IMR-90 (cell line): ENCODE measurements around the gene COLGALT1. TPM values are rescaled to one million over a fixed set of nuclear protein-coding genes. Genes with fewer than 3 reads are reported as not detected.

Experiments used
- ATAC-seq: fragments of 200-7000 bp; cut with Tn5 transposase; 2 replicates; pipeline ENCODE4 v1.9.1; 2020; ENCODE audit warnings: low read depth, mild to moderate bottlenecking, moderate library complexity
- BruUV-seq: library from RNA; stranded (reverse); fragments of 400-500 nt; replicated peaks from 2 replicates; lab custom pipeline; 2021; lab: Mats Ljungman, UMichigan
- CTCF ChIA-PET: fragments of 300-600 bp; formaldehyde crosslinking; extraction: SDS; loops from one replicate; lab custom pipeline; 2021; ENCODE audit warnings: antibody characterized with exemption; lab: Yijun Ruan, JAX
- POLR2A ChIA-PET: fragments of 300-600 bp; sonication (Branson Sonifier 250); formaldehyde crosslinking; loops from one replicate; lab custom pipeline; 2022; ENCODE audit warnings: antibody characterized with exemption; ENCODE audit not compliant: unreplicated experiment; lab: Charles Lee
- DNase-seq: peaks from one replicate; pipeline ENCODE4 v3.0.0; 2013
- H2AFZ ChIP-seq: replicated peaks from 2 replicates; pipeline ENCODE3; 2013; ENCODE audit warnings: low read length, mild to moderate bottlenecking; ENCODE audit not compliant: poor library complexity
- H2AK5ac ChIP-seq: 2 replicates; pipeline ENCODE4 v1.6.1; 2013; ENCODE audit warnings: low read depth, low read length, inconsistent platforms
- H2AK9ac ChIP-seq: replicated peaks from 2 replicates; pipeline ENCODE3; 2013; ENCODE audit warnings: mild to moderate bottlenecking, low read depth, low read length, moderate library complexity; ENCODE audit not compliant: poor library complexity
- H2BK120ac ChIP-seq: 2 replicates; pipeline ENCODE4 v1.6.1; 2013; ENCODE audit warnings: low read depth, low read length, inconsistent platforms
- H2BK15ac ChIP-seq: 3 replicates; pipeline ENCODE4 v1.6.1; 2013; ENCODE audit warnings: low read depth, low read length, inconsistent platforms
- H2BK20ac ChIP-seq: 2 replicates; pipeline ENCODE4 v1.6.1; 2013; ENCODE audit warnings: low read depth, mild to moderate bottlenecking, inconsistent platforms, low read length, moderate library complexity
- H2BK5ac ChIP-seq: 2 replicates; pipeline ENCODE4 v1.6.1; 2013; ENCODE audit warnings: mild to moderate bottlenecking, low read depth, low read length, inconsistent platforms; ENCODE audit not compliant: poor library complexity, severe bottlenecking
- H3K14ac ChIP-seq: replicated peaks from 2 replicates; pipeline ENCODE4 v1.6.1; 2013; ENCODE audit warnings: low read depth, low read length, inconsistent platforms
- H3K18ac ChIP-seq: 2 replicates; pipeline ENCODE4 v1.6.1; 2013; ENCODE audit warnings: low read depth, low read length, control low read depth
- H3K23ac ChIP-seq: 2 replicates; pipeline ENCODE4 v1.6.1; 2013; ENCODE audit warnings: low read depth, low read length, inconsistent platforms
- H3K27ac ChIP-seq: 2 replicates; pipeline ENCODE4 v1.5.1; 2013; ENCODE audit warnings: mild to moderate bottlenecking, control low read depth, low read length; ENCODE audit not compliant: insufficient read depth
- H3K27me3 ChIP-seq: 2 replicates; pipeline ENCODE4 v1.6.1; 2013; ENCODE audit warnings: low read length; ENCODE audit not compliant: control insufficient read depth, insufficient read depth
- H3K36me3 ChIP-seq: 2 replicates; pipeline ENCODE4 v1.6.1; 2013; ENCODE audit warnings: low read length, mixed read lengths; ENCODE audit not compliant: control insufficient read depth, insufficient read depth
- H3K4ac ChIP-seq: 2 replicates; pipeline ENCODE4 v1.6.1; 2013; ENCODE audit warnings: low read depth, low read length, inconsistent platforms
- H3K4me1 ChIP-seq: 2 replicates; pipeline ENCODE4 v1.6.1; 2013; ENCODE audit warnings: low read length, mixed read lengths; ENCODE audit not compliant: control insufficient read depth, insufficient read depth
- H3K4me2 ChIP-seq: 2 replicates; pipeline ENCODE4 v1.6.1; 2013; ENCODE audit warnings: low read depth, mild to moderate bottlenecking, control low read depth, low read length, moderate library complexity
- H3K4me3 ChIP-seq: 2 replicates; pipeline ENCODE4 v1.5.1; 2013; ENCODE audit warnings: low read depth, mild to moderate bottlenecking, control low read depth, low read length, moderate library complexity; ENCODE audit not compliant: insufficient read depth
- H3K56ac ChIP-seq: 2 replicates; pipeline ENCODE4 v1.6.1; 2013; ENCODE audit warnings: low read length, inconsistent platforms; ENCODE audit not compliant: insufficient read depth; ENCODE audit errors: extremely low read depth
- H3K79me1 ChIP-seq, 2 experiments: 2 replicates each; pipeline ENCODE4 v1.6.1; 2013; ENCODE audit warnings: low read length in 2 of 2, inconsistent platforms in 1 of 2, low read depth in 1 of 2
- H3K9ac ChIP-seq: 2 replicates; pipeline ENCODE4 v1.6.1; 2013; ENCODE audit warnings: low read depth, low read length, control low read depth
- H3K9me1 ChIP-seq: 2 replicates; pipeline ENCODE4 v1.6.1; 2013; ENCODE audit warnings: low read length, inconsistent platforms; ENCODE audit not compliant: insufficient read depth
- H3K9me3 ChIP-seq: 2 replicates; pipeline ENCODE4 v1.6.1; 2013; ENCODE audit warnings: low read length; ENCODE audit not compliant: control insufficient read depth, insufficient read depth
- H4K20me1 ChIP-seq: 2 replicates; pipeline ENCODE4 v1.6.1; 2013; ENCODE audit warnings: low read length, inconsistent platforms; ENCODE audit not compliant: insufficient read depth
- H4K5ac ChIP-seq: 2 replicates; pipeline ENCODE4 v1.6.1; 2013; ENCODE audit warnings: mild to moderate bottlenecking, low read depth, low read length, control low read depth
- H4K8ac ChIP-seq, 2 experiments: 2 replicates each; pipeline ENCODE4 v1.6.1; 2013; ENCODE audit warnings: low read depth in 2 of 2, low read length in 2 of 2, control low read depth in 1 of 2, inconsistent platforms in 1 of 2
- H4K91ac ChIP-seq: 2 replicates; pipeline ENCODE4 v1.6.1; 2013; ENCODE audit warnings: low read depth, low read length, inconsistent platforms; ENCODE audit not compliant: insufficient read depth
- CTCF ChIP-seq: conservative IDR thresholded peaks from 2 replicates; pipeline ENCODE4 v1.5.1; 2012; ENCODE audit warnings: mild to moderate bottlenecking, low read depth, low read length, improper control_type of control experiment
- ELK1 ChIP-seq: fragments of 150-350 bp; IDR thresholded peaks from 2 replicates; pipeline ENCODE4 v1.6.1; 2016; ENCODE audit warnings: low read depth, mild to moderate bottlenecking, low read length, moderate library complexity, borderline replicate concordance
- FOS ChIP-seq: fragments of 150-350 bp; IDR thresholded peaks from 2 replicates; pipeline ENCODE4 v1.6.1; 2016; ENCODE audit warnings: low read depth, low read length
- SMC3 ChIP-seq: fragments of 150-350 bp; IDR thresholded peaks from 2 replicates; pipeline ENCODE4 v1.6.1; 2016; ENCODE audit warnings: low read depth, mild to moderate bottlenecking, antibody characterized with exemption, low read length, moderate library complexity
- WGBS, 2 experiments: methylation state at CpG; one replicate each; pipeline versions ENCODE4 v1.1.5 to v1.1.7; 2013; ENCODE audit warnings: missing lambda C conversion rate in 2 of 2; ENCODE audit not compliant: insufficient read length in 1 of 2; ENCODE audit errors: extremely low coverage in 2 of 2; 5-methylcytosine and 5-hydroxymethylcytosine counted together
- dilution Hi-C: fragments of 300-500 bp; cut with HindIII; formaldehyde crosslinking; loops from one replicate; pipeline ENCODE4 v1.14.3; 2018; ENCODE audit warnings: low sequenced_read_pairs; ENCODE audit not compliant: unreplicated experiment
- in situ Hi-C: fragments of 300-500 bp; cut with MboI; formaldehyde crosslinking; loops from 3 replicates; pipeline ENCODE4 v1.14.3; 2019; ENCODE audit warnings: low sequenced_read_pairs, inconsistent platforms, mixed read lengths
- intact Hi-C: fragments of 100-400 bp; cut with micrococcal nuclease; formaldehyde crosslinking; loops from 2 replicates; pipeline ENCODE4 v1.10.0; 2022
- polyA plus RNA-seq, 3 experiments: library from polyadenylated mRNA; depleted of rRNA; stranded (reverse); fragments of >200 nt; gene quantifications; 2 replicates each; pipeline ENCODE4 v1.2.3, GENCODE V29; 2012; ENCODE audit warnings: low replicate concordance in 1 of 3
- total RNA-seq: library from RNA; depleted of rRNA; stranded (reverse); fragments of >200 nt; gene quantifications from 2 replicates; pipeline ENCODE4 v1.2.3, GENCODE V29; 2012

Gene COLGALT1
- total and polyA plus RNA-seq, 2 of the 4 experiments (the other 2 are of a cell fraction), result 77.1 to 117 TPM

- no peak overlapping the region for H4K91ac ChIP-seq
- H3K36me3 ChIP-seq, result no peaks in the 10 kb centered on the region
- no peak overlapping the region for H3K56ac ChIP-seq
- no peak overlapping the region for H3K9ac ChIP-seq
- H2AK5ac ChIP-seq, result no peak overlapping the region
- peaks cover 3% of the 10 kb centered on the region; the same call in 1 of the 2 replicates for H3K9me3 ChIP-seq
- H4K20me1 ChIP-seq, result no peaks in the 10 kb centered on the region; the same call in 1 of the 2 replicates
- H3K27ac ChIP-seq, result no peak overlapping the region
- no peaks in the 10 kb centered on the region for H3K27me3 ChIP-seq
- H2BK15ac ChIP-seq, result no peak overlapping the region
- H2AK9ac ChIP-seq, result no peak overlapping the region
- dilution Hi-C loops (no loop called here), in situ Hi-C loops (no loop called here), intact Hi-C loops (no loop called here)
- no peak overlapping the region for H3K14ac ChIP-seq
- H3K23ac ChIP-seq, result no peak overlapping the region
- H3K79me1 ChIP-seq, result no peaks in the 10 kb centered on the region
- H4K5ac ChIP-seq, result no peak overlapping the region
- no peak overlapping the region for H3K4me2 ChIP-seq
- no peak overlapping the region for H2BK20ac ChIP-seq
- H3K18ac ChIP-seq, result no peak overlapping the region
- H3K4me1 ChIP-seq, result peaks cover 5% of the 10 kb centered on the region; the same call in 1 of the 2 replicates
- no TSS peak for BruUV-seq
- POLR2A ChIA-PET, result no interaction called here
- TF ChIP-seq CTCF (no peak), ELK1 (no peak), FOS (no peak), SMC3 (no peak)
- H3K9me1 ChIP-seq, result 0 out of 2 replicates have a peak, but pooled peaks cover 4% of the 10 kb centered on the region
- H2BK120ac ChIP-seq, result no peak overlapping the region
- WGBS, 2 experiments, result 94% methylated on average over 3 of the region's 14 CpGs; no CpG with 5 or more reads in 1 of the 2 experiments
- no peak overlapping the region for H2AFZ ChIP-seq
- H3K4ac ChIP-seq, result no peak overlapping the region
- no peak overlapping the region for H4K8ac ChIP-seq
- ATAC-seq (no peak), DNase-seq (no peak)
- H3K4me3 ChIP-seq, result no peak overlapping the region
- no peak overlapping the region for H2BK5ac ChIP-seq
- CTCF ChIA-PET, result no interaction called here
Observed at GRCh38 chr19:17542793-17543582, 12.5 kb upstream of the COLGALT1 start.
